NCI-H2227 (cell line): ENCODE measurements around the gene KNDC1.
A peak's percentile ranks its signal among the peaks of the same experiment; 100 is the strongest.
"Not testable (repeated sequence)": the region's sequence is repeated elsewhere in the genome, so short reads cannot be mapped to it uniquely, and the experiment has no call there.

ENCODE experiments used
- DNase-seq: peaks from one replicate; lab custom pipeline; 2025; ENCODE audit not compliant: unreplicated experiment; lab: John Stamatoyannopoulos, UW

The KNDC1 gene

GRCh38 chr10:133126431-133127290 lies 33.4 kb upstream of the KNDC1 start:
- DNase-seq = no peak

- no peak for DNase-seq
Measured at GRCh38 chr10:133127291-133128125, 32.5 kb upstream of the KNDC1 start.

DNA sequence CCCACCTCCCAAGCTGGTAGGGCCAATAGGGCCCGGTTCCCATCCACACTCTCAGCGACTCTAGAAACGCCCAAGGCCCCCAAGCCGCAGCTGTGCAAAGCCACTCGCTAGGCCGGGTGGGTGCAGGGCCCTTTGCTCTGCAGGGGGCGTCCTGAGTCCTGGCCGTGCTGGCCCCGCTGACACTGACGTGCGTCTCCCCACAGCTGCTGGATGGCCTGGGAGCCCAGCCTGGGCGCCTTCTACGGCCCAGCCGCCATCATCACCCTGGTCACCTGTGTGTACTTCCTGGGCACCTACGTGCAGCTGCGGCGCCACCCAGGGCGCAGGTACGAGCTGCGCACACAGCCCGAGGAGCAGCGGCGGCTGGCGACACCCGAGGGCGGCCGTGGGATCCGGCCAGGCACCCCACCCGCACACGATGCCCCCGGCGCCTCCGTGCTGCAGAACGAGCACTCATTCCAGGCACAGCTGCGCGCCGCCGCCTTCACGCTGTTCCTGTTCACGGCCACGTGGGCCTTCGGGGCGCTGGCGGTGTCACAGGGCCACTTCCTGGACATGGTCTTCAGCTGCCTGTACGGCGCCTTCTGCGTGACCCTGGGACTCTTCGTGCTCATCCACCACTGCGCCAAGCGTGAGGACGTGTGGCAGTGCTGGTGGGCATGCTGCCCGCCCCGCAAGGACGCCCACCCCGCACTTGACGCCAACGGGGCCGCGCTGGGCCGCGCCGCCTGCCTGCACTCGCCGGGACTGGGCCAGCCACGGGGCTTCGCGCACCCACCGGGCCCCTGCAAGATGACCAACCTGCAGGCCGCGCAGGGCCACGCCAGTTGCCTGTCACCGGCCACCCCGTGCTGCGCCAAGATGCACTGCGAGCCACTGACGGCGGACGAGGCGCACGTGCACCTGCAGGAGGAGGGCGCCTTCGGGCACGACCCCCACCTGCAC lies 31.6 kb upstream of the KNDC1 start:
- DNase-seq = no peak

GRCh38 chr10:133129071-133129858 lies 30.8 kb upstream of the KNDC1 start:
- no peak for DNase-seq

DNA sequence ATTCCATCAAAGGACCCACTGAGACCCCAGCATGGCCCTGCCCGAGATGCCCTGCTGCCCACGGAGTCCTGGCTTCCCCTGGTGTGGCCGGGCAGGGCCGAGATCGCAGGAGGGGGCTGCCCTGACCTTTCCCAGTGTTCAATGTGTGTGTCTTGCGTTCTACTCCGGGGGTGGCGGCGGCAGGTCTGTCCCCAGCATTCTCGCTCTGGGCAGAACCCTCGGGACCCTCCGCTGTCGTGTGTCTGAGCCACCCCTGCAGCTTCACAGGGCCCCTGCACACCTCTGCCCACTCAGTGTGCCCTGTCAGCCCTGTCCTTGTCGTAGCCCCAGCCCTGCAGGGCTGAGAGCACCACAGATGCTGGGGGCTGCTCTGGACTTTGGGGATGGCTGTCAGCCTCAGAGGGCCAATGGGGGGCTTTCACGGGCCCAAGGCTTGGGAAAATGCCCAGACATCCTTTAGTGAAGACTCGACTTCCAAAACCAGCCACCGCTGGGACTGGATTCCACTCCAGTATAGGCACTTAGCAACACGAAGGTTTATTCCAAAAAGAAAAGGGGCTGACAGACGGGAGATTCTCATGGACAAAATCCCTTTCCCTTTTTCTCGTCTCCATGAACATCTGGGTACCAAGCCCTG lies 30.0 kb upstream of the KNDC1 start:
- DNase-seq = no peak

- DNase-seq = no peak
Measured at GRCh38 chr10:133130602-133131001, 29.4 kb upstream of the KNDC1 start.

- DNase-seq = no peak
Measured at GRCh38 chr10:133131053-133131452, 29.0 kb upstream of the KNDC1 start.

DNA sequence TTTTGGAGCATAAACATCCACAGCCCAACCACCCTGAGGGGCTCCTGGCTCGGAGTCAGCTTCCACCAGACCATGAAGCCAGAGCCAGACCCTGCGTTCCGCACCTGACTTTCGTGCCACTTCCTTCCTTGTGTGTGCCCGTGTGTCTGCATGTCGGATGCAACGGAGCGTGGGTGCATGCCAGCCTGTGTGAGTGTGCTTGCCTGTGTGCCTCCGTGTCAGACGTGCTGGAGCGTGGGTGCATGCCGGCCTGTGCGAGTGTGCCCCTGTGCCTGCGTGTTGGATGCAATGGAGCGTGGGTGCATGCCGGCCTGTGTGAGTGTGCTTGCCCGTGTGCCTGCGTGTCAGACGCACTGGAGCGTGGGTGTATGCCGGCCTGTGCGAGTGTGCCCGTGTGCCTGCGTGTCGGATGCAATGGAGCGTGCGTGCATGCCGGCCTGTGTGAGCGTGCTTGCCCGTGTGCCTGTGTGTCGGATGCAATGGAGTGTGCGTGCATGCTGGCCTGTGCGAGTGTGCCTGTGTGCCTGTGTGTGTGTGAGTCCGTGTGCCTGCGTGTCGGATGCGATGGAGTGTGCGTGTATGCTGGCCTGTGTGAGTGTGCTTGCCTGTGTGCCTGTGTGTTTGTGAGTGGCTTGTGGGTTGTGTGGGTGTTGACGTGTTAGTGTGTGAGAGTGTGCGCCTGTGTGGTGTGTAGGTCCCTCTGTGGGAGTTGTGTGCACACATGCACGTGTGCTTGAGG lies 28.1 kb upstream of the KNDC1 start:
- DNase-seq = no peak

- DNase-seq = no peak
Measured at GRCh38 chr10:133132473-133133291, 27.3 kb upstream of the KNDC1 start.

- DNase-seq = no peak
Measured at GRCh38 chr10:133133471-133134231, 26.4 kb upstream of the KNDC1 start.

GRCh38 chr10:133134411-133135115 lies 25.5 kb upstream of the KNDC1 start:
- DNase-seq = no peak

DNA sequence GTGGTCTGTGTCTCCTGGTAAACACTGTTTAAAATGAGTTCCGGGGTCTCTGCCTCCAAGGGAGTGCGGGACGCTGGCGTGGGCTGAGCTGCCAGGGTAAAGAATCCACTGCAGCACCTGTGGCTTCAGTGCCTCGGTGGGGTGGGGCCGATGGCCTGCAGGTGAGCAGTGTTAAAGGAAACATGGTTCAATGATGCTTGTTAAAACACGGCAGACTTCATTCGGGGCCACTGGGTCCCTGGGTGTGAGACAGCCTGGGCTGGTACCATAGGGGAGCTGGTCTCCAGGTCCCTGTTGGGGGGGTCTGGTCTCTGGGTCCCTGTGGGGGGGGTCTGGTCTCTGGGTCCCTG lies 24.9 kb upstream of the KNDC1 start:
- no peak for DNase-seq

- DNase-seq = not testable (repeated sequence)
Measured at GRCh38 chr10:133137486-133138145, 22.4 kb upstream of the KNDC1 start.

- DNase-seq = peak; percentile 11
Measured at GRCh38 chr10:133139551-133140065, 20.4 kb upstream of the KNDC1 start.

GRCh38 chr10:133140417-133141143 lies 19.4 kb upstream of the KNDC1 start:
- DNase-seq = no peak
